ENCODE results near the gene EXOC3L2.

Gene EXOC3L2

DNA sequence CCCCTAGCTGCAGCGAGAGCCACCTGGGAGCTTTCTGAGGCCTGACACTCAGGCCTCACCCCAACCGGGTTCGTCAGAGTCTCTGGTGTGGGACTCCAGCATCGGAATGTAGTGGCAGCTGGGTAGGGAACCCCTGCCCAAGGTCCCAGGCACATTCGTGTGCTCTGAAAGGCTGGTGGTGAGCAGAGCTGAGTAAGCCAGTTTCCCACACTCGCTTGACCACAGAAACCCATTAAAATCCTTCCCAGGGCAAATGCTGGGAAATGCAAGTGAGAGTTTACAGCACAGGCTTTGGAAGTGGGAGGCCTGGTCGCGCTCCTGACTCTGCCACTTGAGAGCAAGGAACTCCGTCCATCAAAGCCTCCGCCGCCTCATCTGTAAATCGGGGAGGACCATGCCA, 71.4 kb downstream of the EXOC3L2 start:
- no peaks in the 10 kb centered on the region for H3K9me3 ChIP-seq
- TF ChIP-seq, protein P1, sequence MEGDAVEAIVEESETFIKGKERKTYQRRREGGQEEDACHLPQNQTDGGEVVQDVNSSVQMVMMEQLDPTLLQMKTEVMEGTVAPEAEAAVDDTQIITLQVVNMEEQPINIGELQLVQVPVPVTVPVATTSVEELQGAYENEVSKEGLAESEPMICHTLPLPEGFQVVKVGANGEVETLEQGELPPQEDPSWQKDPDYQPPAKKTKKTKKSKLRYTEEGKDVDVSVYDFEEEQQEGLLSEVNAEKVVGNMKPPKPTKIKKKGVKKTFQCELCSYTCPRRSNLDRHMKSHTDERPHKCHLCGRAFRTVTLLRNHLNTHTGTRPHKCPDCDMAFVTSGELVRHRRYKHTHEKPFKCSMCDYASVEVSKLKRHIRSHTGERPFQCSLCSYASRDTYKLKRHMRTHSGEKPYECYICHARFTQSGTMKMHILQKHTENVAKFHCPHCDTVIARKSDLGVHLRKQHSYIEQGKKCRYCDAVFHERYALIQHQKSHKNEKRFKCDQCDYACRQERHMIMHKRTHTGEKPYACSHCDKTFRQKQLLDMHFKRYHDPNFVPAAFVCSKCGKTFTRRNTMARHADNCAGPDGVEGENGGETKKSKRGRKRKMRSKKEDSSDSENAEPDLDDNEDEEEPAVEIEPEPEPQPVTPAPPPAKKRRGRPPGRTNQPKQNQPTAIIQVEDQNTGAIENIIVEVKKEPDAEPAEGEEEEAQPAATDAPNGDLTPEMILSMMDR (IDR thresholded peaks at IDR 0.05; ENCODE audit: low read depth, low read length): no peak
- H3K27me3 ChIP-seq: no peaks in the 10 kb centered on the region
- H3K4me3 ChIP-seq (ENCODE audit: low read depth, low read length): no peak overlapping the region
- no peaks in the 10 kb centered on the region for H3K36me3 ChIP-seq
- no peak for DNase-seq
- no peaks in the 10 kb centered on the region for H3K4me1 ChIP-seq

DNA sequence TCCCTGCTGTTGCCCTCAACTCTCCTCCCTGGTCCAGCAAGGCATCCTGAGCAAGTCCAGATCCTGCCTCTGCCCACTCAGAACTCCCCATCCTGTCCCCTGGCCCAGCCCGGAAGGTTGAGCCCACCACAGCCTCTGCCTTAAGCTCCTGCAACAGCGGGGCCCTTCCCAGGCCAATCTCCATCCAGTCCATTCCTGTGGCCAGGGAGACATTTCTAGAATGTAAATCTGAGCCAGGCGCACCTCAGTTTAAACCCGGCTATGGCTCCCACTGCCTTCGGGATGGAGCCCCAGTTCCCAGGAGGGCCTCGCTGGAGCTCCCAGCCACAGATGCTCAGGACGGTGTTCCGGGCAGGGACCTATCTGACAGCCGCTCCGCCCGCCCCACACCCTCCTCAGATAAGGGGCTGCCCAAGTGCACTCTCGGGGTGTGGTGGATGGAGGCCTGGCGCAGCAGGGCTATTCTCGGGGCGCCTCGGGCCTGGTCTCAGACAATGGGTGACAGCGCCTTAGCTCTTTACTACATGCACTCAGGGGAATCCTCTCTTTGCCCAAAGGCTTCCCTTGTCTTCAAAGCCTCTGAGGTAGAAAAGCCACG, 72.5 kb downstream of the EXOC3L2 start:
- TF ChIP-seq, protein P1 (IDR thresholded peaks at IDR 0.05; ENCODE audit: low read depth, low read length): no peak
- no peaks in the 10 kb centered on the region for H3K36me3 ChIP-seq
- H3K4me1 ChIP-seq: no peaks in the 10 kb centered on the region
- no peaks in the 10 kb centered on the region for H3K27me3 ChIP-seq
- no peak overlapping the region for H3K4me3 ChIP-seq (ENCODE audit: low read depth, low read length)
- no peaks in the 10 kb centered on the region for H3K9me3 ChIP-seq
- no peak for DNase-seq

DNA sequence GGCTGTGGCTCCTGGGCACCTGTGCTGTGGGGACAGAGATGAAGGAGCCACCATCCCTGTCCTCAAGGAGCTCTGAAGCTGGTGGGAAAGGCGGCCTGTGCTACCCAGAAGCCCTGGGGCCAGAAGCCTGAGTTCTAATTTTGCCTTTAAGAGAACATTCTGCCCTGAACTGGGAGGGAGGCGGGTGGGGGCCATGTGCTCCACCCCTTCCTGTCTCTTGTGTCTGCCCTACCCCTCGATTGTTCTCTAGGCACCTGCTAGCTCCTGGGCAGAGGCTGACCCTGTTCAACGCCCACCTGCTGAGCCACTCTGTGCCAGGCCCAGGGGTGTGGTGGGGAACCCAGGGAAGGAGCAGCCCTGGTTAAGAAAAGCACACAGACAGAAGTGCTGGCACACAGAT, 73.0 kb downstream of the EXOC3L2 start:
- no peaks in the 10 kb centered on the region for H3K27me3 ChIP-seq
- TF ChIP-seq, protein P1 (IDR thresholded peaks at IDR 0.05; ENCODE audit: low read depth, low read length): no peak
- no peaks in the 10 kb centered on the region for H3K36me3 ChIP-seq
- no peak for DNase-seq
- no peak overlapping the region for H3K4me3 ChIP-seq (ENCODE audit: low read depth, low read length)
- no peaks in the 10 kb centered on the region for H3K9me3 ChIP-seq
- H3K4me1 ChIP-seq: no peaks in the 10 kb centered on the region

DNA sequence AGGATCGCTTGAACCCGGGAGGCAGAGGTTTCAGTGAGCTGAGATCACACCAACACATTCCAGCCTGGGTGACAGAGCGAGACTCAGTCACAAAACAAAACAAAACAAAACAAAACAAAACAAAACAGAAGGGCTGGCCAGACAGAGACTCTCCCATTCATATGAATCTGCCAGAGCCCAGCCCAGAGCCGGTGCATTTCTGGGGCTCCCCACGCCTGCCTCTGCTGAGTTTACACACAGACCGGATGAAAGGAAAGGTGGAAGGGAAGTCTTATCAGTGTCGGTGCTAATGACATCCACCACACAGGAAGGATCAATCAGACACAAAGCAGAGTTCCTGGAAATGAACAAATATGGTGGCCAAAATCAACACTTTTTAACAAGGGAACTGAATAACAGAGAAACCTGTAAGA, 74.0 kb downstream of the EXOC3L2 start:
- no peak for DNase-seq
- Histone ChIP-seq H3K4me3 (ENCODE audit: low read depth, low read length) (no peak overlapping the region), H3K4me1 (no peaks in the 10 kb centered on the region), H3K36me3 (no peaks in the 10 kb centered on the region), H3K27me3 (no peaks in the 10 kb centered on the region), H3K9me3 (no peaks in the 10 kb centered on the region)
- TF ChIP-seq, protein P1 (IDR thresholded peaks at IDR 0.05; ENCODE audit: low read depth, low read length): no peak

DNA sequence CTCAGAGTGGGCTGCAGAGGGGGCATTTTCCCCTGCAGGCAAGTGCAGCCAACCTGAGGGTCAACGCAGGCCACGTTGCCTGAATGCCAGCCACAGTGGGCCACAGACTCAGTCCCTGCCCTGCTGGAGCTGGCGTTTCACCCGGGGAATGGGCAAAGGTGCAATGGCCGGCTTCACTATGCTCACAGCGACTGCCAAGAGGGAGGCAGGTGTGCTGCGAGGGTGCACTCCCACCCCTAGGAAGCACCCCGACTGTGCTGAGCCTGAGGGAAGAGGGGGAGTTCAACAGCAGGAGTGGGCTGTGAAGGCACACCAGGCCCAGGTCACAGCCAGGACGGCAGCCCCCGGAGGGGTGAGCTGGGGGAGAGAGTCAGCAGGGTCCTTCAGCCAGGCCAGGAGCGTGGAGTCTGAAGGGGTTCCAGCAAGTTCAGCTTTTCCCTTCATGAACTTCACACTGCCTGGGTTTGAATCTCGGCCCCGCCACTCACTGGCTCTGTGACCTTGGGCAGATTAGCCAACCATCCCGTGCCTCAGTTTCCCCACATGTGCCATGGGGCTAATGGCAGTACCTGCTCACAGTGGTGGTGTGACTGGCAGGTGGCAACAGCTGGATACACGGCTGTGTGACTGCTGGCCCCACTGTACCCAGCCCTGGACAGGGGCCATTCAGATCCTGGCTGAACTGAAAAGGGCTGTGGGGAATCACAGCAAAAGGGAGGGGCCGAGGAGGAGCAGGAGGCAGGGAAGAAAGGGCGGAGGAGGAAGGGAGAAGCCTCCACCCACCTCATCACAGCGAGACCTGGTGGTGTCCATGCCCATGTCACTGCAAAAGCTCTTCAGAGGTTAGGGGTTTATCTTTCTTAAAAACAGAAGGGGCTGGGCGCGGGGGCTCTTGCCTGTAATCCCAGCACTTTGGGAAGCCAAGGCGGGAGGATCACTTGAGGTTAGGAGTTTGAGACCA, 74.8 kb downstream of the EXOC3L2 start:
- TF ChIP-seq, protein P1 (IDR thresholded peaks at IDR 0.05; ENCODE audit: low read depth, low read length): no peak
- Histone ChIP-seq H3K9me3 (no peaks in the 10 kb centered on the region), H3K4me3 (ENCODE audit: low read depth, low read length) (no peak overlapping the region), H3K4me1 (no peaks in the 10 kb centered on the region), H3K27me3 (no peaks in the 10 kb centered on the region), H3K36me3 (no peaks in the 10 kb centered on the region)
- no peak for DNase-seq

DNA sequence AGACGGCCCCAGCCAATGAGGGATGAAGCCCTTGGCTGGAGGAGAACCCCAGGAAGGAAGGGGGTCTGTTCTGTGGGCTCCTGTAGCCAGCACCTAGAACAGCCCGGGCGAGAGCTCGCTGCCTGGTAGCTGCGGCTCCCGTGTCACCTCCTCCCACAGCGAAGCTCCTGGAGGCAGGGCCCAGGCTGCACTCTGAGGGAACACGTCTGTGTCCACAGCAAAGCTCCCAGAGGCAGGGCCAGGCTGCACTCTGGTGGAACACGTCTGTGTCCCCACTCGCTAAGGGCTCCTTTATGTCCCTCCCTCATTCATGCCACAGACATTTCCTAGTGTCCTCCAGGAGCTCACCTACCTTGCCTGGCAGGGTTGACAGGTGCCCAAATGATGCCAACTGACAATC, 75.6 kb downstream of the EXOC3L2 start:
- Histone ChIP-seq H3K4me1 (no peaks in the 10 kb centered on the region), H3K9me3 (no peaks in the 10 kb centered on the region), H3K27me3 (no peaks in the 10 kb centered on the region), H3K36me3 (no peaks in the 10 kb centered on the region), H3K4me3 (ENCODE audit: low read depth, low read length) (no peak overlapping the region)
- DNase-seq: no peak
- TF ChIP-seq, protein P1 (IDR thresholded peaks at IDR 0.05; ENCODE audit: low read depth, low read length): no peak
